ENCODE results near the gene ADGRL3. TPM values are rescaled to one million over a fixed set of nuclear protein-coding genes. Genes with fewer than 3 reads are reported as not detected.

Gene ADGRL3
- total RNA-seq, result 2.1 and 2.5 TPM in 2 replicates

- no peaks in the 10 kb centered on the region for H3K36me3 ChIP-seq (ENCODE audit: control insufficient read depth, insufficient read depth, low read length)
- H3K27me3 ChIP-seq (ENCODE audit: control insufficient read depth, insufficient read depth, low read length), result peaks cover 26% of the 10 kb centered on the region
- H3K4me3 ChIP-seq (ENCODE audit: low read depth, low read length), result peak within 1 kb of the TSS; percentile 62
- DNase-seq (ENCODE audit: low read depth), result no peak
- TF ChIP-seq, protein P1, sequence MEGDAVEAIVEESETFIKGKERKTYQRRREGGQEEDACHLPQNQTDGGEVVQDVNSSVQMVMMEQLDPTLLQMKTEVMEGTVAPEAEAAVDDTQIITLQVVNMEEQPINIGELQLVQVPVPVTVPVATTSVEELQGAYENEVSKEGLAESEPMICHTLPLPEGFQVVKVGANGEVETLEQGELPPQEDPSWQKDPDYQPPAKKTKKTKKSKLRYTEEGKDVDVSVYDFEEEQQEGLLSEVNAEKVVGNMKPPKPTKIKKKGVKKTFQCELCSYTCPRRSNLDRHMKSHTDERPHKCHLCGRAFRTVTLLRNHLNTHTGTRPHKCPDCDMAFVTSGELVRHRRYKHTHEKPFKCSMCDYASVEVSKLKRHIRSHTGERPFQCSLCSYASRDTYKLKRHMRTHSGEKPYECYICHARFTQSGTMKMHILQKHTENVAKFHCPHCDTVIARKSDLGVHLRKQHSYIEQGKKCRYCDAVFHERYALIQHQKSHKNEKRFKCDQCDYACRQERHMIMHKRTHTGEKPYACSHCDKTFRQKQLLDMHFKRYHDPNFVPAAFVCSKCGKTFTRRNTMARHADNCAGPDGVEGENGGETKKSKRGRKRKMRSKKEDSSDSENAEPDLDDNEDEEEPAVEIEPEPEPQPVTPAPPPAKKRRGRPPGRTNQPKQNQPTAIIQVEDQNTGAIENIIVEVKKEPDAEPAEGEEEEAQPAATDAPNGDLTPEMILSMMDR (IDR thresholded peaks at IDR 0.05; ENCODE audit: insufficient read depth, low read length, poor library complexity, severe bottlenecking), result no peak
Measured at GRCh38 chr4:61200187-61200915, at the start of gene ADGRL3. TSS of gene ADGRL3 (plus strand) at chr4:61200326.

DNA sequence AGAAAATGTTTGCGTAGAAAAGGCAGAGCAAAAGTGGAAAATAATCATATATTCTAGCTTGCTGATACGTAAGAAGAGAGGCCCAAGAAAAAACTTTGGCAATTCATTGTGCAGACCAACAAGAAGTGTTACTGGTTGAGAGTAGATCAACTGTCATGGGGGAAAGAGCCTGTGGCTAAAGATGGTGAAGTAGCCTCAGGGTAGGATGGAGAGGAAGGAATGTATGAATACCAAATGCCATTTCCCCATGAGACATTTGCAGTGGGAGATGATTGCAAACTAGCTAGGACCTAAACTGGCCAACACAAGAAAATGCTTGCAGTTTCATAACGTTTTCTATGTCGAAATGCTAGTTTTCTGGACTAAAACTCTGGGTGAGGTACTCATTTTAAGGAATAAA, 47.7 kb upstream of the ADGRL3 start:
- TF ChIP-seq, protein P1 (IDR thresholded peaks at IDR 0.05; ENCODE audit: insufficient read depth, low read length, poor library complexity, severe bottlenecking), result no peak
- Histone ChIP-seq H3K27me3 (ENCODE audit: control insufficient read depth, insufficient read depth, low read length) (no peaks in the 10 kb centered on the region), H3K4me3 (ENCODE audit: low read depth, low read length) (no peak overlapping the region), H3K36me3 (ENCODE audit: control insufficient read depth, insufficient read depth, low read length) (no peaks in the 10 kb centered on the region)
- no peak for DNase-seq (ENCODE audit: low read depth)

DNA sequence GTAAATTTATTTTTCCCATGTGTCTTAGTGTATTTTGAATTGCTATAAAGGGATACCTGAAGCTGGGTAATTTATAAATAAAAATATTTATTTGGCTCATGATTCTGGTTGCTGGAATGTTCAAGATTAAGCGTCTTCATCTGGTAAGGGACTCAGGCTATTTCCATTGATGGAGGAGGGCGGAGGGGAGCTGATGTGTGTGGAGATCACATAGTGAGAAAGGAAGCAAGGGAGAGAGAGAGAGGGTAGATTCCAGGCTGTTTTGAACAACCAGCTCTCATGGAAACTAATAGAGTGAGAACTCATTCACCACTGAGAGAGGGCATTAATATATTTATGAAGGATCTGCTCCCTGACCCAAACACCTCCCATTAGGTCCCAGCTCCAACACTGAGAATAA, 39.6 kb upstream of the ADGRL3 start:
- TF ChIP-seq, protein P1 (IDR thresholded peaks at IDR 0.05; ENCODE audit: insufficient read depth, low read length, poor library complexity, severe bottlenecking), result no peak
- H3K27me3 ChIP-seq (ENCODE audit: control insufficient read depth, insufficient read depth, low read length), result no peaks in the 10 kb centered on the region
- no peak for DNase-seq (ENCODE audit: low read depth)
- no peak overlapping the region for H3K4me3 ChIP-seq (ENCODE audit: low read depth, low read length)
- H3K36me3 ChIP-seq (ENCODE audit: control insufficient read depth, insufficient read depth, low read length), result no peaks in the 10 kb centered on the region

GRCh38 chr4:61162116-61162515, 38.0 kb upstream of the ADGRL3 start:
- H3K27me3 ChIP-seq (ENCODE audit: control insufficient read depth, insufficient read depth, low read length), result no peaks in the 10 kb centered on the region
- DNase-seq (ENCODE audit: low read depth), result no peak

DNA sequence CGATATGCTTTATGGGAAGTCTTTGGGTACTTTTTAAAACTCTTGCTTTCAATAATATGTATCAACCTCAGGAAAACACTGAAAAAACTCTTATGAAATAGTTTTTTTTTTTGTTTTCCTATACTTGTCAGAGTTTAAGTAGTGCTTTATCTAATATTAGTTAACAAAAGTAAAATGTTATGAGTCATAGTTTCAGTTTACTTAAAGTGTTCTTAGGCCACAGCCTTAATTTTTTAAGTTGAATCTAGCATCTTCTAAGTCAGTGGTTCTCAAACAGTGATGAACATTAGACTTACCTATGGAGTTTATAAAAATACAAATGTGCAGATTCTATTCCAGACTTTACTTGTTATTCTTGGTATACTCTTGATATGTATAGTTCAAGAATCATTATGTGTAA, 26.3 kb upstream of the ADGRL3 start:
- Histone ChIP-seq H3K36me3 (ENCODE audit: control insufficient read depth, insufficient read depth, low read length) (no peaks in the 10 kb centered on the region), H3K4me3 (ENCODE audit: low read depth, low read length) (no peak overlapping the region), H3K27me3 (ENCODE audit: control insufficient read depth, insufficient read depth, low read length) (no peaks in the 10 kb centered on the region)
- TF ChIP-seq, protein P1 (IDR thresholded peaks at IDR 0.05; ENCODE audit: insufficient read depth, low read length, poor library complexity, severe bottlenecking), result no peak
- DNase-seq (ENCODE audit: low read depth), result no peak

More at GRCh38 chr4:61162116-61162515, 38.0 kb upstream of the ADGRL3 start:
- Histone ChIP-seq H3K36me3 (ENCODE audit: control insufficient read depth, insufficient read depth, low read length) (no peaks in the 10 kb centered on the region), H3K4me3 (ENCODE audit: low read depth, low read length) (no peak overlapping the region)
- TF ChIP-seq, protein P1 (IDR thresholded peaks at IDR 0.05; ENCODE audit: insufficient read depth, low read length, poor library complexity, severe bottlenecking), result no peak

GRCh38 chr4:61175495-61175894, 24.6 kb upstream of the ADGRL3 start:
- TF ChIP-seq, protein P1 (IDR thresholded peaks at IDR 0.05; ENCODE audit: insufficient read depth, low read length, poor library complexity, severe bottlenecking), result no peak
- H3K4me3 ChIP-seq (ENCODE audit: low read depth, low read length), result no peak overlapping the region
- no peak for DNase-seq (ENCODE audit: low read depth)
- no peaks in the 10 kb centered on the region for H3K27me3 ChIP-seq (ENCODE audit: control insufficient read depth, insufficient read depth, low read length)
- H3K36me3 ChIP-seq (ENCODE audit: control insufficient read depth, insufficient read depth, low read length), result no peaks in the 10 kb centered on the region
